Body of pancreas (tissue), 4 donors: ENCODE results near the gene TENT5A.

Experiments used
- POLR2A ChIP-seq, 3 donors: fragments of 450-650 bp; IDR thresholded peaks; one replicate each; pipeline ENCODE4 v1.6.1; 2016; ENCODE audit warnings: antibody characterized with exemption in 3 of 3, mild to moderate bottlenecking in 2 of 3
- TF ChIP-seq, protein P1 (sequence below), 7 experiments: fragments of 450-650 bp in 4 of 7; fragments of 200-600 bp in 3 of 7; sonication (generic) in 3 of 7; IDR thresholded peaks; one replicate each; pipeline ENCODE4 v1.5.1; 2016 to 2019; ENCODE audit warnings: antibody characterized with exemption in 7 of 7

DNA sequence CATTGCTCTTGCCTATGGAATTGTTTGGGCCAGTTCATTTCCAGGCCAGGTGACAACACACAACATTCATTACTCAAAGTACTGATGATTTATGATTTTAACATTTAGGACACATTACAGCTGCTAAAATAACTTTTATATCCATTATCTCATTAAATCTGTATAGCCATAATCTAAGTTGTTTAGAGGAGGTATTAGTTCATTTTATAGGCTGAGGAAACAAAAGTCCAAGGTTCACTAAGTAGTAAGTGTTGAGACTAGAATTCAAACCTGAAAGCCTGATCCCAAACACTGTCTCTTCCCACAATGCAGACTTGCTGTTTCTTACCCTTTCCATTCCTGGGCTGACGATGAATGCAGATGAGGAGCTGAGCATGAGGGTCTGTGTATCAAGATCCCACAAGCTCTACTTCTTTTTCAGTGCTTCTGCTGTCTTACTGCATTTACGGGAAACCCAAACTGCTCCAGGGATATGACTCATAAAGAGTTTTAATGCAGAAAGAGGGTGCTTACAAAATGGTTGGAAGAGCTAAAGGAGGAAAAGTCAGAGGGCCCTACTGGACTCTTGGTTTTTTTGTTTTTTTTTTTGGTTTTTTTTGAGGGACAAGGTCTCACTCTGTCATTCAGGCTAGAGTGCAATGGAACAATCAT is 17.9 kb downstream of the TENT5A start:
- TF ChIP-seq POLR2A (IDR thresholded peaks at IDR 0.05) = no peak
- TF ChIP-seq, protein P1, sequence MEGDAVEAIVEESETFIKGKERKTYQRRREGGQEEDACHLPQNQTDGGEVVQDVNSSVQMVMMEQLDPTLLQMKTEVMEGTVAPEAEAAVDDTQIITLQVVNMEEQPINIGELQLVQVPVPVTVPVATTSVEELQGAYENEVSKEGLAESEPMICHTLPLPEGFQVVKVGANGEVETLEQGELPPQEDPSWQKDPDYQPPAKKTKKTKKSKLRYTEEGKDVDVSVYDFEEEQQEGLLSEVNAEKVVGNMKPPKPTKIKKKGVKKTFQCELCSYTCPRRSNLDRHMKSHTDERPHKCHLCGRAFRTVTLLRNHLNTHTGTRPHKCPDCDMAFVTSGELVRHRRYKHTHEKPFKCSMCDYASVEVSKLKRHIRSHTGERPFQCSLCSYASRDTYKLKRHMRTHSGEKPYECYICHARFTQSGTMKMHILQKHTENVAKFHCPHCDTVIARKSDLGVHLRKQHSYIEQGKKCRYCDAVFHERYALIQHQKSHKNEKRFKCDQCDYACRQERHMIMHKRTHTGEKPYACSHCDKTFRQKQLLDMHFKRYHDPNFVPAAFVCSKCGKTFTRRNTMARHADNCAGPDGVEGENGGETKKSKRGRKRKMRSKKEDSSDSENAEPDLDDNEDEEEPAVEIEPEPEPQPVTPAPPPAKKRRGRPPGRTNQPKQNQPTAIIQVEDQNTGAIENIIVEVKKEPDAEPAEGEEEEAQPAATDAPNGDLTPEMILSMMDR (IDR thresholded peaks at IDR 0.05) = no peak
